Testis (tissue), 3 donors: ENCODE results near the gene NDST1. TPM values are rescaled to one million over a fixed set of nuclear protein-coding genes. Genes with fewer than 3 reads are reported as not detected.

Source experiments
- DNase-seq: peaks from one replicate; pipeline ENCODE4 v3.0.0-alpha.2; 2019
- H3K27ac ChIP-seq, 2 donors: fragments of 200-600 bp; sonication (generic); one replicate each; pipeline ENCODE4 v1.5.1; 2019
- H3K27me3 ChIP-seq: fragments of 200-600 bp; sonication (generic); one replicate; pipeline ENCODE4 v1.5.1; 2019
- H3K36me3 ChIP-seq: fragments of 200-600 bp; sonication (generic); one replicate; pipeline ENCODE4 v1.5.1; 2017; ENCODE audit warnings: low read depth; ENCODE audit errors: missing control alignments
- H3K4me1 ChIP-seq: fragments of 200-600 bp; sonication (generic); one replicate; pipeline ENCODE4 v1.5.1; 2019
- H3K4me3 ChIP-seq, 2 donors: fragments of 200-600 bp; sonication (generic); one replicate each; pipeline ENCODE4 v1.5.1; 2017 to 2019
- H3K9me3 ChIP-seq: fragments of 200-600 bp; sonication (generic); one replicate; pipeline ENCODE4 v1.5.1; 2017
- POLR2A ChIP-seq: fragments of 450-650 bp; IDR thresholded peaks from one replicate; pipeline ENCODE4 v1.6.1; 2017; ENCODE audit warnings: antibody characterized with exemption, mild to moderate bottlenecking, moderate library complexity
- WGBS, 2 donors: methylation state at CpG; one replicate each; pipeline ENCODE4 v1.1.5; 2018; 5-methylcytosine and 5-hydroxymethylcytosine counted together
- intact Hi-C: fragments of 100-400 bp; cut with DNase I; formaldehyde crosslinking; loops from one replicate; pipeline ENCODE4 v1.15.1; 2023; ENCODE audit warnings: low total_unique reads
- polyA plus RNA-seq: library from polyadenylated mRNA; stranded (reverse); fragments of 350-450 nt; fragmentation: Illumina TruSeq; extraction: RNeasy Lipid Tissue Mini Kit (QIAGEN cat#74804); gene quantifications from one replicate; pipeline ENCODE4 v1.2.3, GENCODE V29; 2014; ENCODE audit warnings: low read depth, low replicate concordance; ENCODE audit not compliant: insufficient read depth
- total RNA-seq, 2 donors: library from RNA; depleted of rRNA; stranded (reverse); fragments of >200 nt; gene quantifications; one replicate each; pipeline ENCODE4 v1.2.3, GENCODE V29; 2016
- TF ChIP-seq, protein P1 (sequence below), 3 experiments: fragments of 450-650 bp in 2 of 3; fragments of 200-600 bp in 1 of 3; sonication (generic) in 1 of 3; IDR thresholded peaks; one replicate each; pipeline ENCODE4 v1.5.1; 2016 to 2019; ENCODE audit warnings: antibody characterized with exemption in 3 of 3, mild to moderate bottlenecking in 2 of 3, moderate library complexity in 1 of 3

NDST1 gene
- total and polyA plus RNA-seq, 3 donors from 2014 or later: 55.0 to 174 (median 167) TPM

DNA sequence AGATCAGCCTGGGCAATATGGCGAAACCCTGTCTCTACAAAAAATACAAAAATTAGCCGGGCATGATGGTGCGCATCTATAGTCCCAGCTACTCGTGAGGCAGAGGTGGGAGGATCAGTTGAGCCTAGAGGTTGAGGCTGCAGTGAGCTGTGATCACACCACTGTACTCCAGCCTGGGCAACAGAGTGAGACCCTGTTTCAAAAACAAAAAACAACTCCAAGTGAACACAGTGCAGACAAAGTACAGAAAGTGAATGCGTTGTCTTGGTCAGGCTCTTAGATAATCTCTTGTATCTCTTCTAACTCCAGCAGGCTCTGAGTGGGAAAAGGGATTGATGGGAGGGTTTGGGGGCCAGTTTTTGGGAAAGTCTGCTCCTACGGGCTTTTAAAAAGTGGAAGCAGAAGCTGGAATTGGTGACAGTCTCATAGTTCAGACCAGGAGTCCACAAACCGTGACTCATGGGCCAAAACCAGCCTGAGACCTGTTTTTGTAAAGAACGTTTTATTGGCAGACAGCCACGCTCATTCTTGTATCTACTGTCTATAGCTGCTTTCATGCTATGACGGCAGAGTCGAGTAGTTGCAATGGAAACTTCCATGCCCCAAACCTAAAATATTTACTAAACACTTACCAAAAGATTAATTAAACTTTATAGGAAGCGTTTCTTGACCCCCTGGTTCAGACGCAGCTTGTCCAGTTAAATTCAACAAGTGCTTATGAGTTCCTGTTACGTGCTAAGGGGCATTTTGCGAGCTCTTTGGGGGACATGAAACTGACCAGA is 32.9 kb downstream of the NDST1 start:
- Histone ChIP-seq H3K36me3 (no peaks in the 10 kb centered on the region), H3K4me1 (peaks cover 55% of the 10 kb centered on the region), H3K27me3 (no peaks in the 10 kb centered on the region), H3K27ac (peak overlapping the region in 1 of 2 donors; percentile 22), H3K4me3 (no peak overlapping the region), H3K9me3 (no peaks in the 10 kb centered on the region)
- intact Hi-C loops: no loop called here
- 61 to 67% methylated on average over 15 of the region's 15 CpGs for WGBS, 2 donors
- TF ChIP-seq POLR2A: no peak
- TF ChIP-seq, protein P1, sequence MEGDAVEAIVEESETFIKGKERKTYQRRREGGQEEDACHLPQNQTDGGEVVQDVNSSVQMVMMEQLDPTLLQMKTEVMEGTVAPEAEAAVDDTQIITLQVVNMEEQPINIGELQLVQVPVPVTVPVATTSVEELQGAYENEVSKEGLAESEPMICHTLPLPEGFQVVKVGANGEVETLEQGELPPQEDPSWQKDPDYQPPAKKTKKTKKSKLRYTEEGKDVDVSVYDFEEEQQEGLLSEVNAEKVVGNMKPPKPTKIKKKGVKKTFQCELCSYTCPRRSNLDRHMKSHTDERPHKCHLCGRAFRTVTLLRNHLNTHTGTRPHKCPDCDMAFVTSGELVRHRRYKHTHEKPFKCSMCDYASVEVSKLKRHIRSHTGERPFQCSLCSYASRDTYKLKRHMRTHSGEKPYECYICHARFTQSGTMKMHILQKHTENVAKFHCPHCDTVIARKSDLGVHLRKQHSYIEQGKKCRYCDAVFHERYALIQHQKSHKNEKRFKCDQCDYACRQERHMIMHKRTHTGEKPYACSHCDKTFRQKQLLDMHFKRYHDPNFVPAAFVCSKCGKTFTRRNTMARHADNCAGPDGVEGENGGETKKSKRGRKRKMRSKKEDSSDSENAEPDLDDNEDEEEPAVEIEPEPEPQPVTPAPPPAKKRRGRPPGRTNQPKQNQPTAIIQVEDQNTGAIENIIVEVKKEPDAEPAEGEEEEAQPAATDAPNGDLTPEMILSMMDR (IDR thresholded peaks at IDR 0.05): no peak
- DNase-seq: peak; percentile 85

DNA sequence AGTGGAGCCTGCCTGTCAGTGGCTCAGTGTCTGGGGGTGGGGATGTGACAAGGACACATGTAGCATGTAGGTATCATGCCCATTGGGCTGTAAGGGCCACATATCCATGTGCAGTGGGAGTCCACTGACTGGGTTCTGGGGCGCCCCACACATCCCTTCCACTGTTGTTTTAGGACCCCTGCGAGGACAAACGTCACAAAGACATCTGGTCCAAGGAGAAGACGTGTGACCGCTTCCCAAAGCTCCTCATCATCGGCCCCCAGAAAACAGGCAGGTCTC is 33.4 kb downstream of the NDST1 start:
- WGBS, 2 donors: 89 to 94% methylated on average over 6 of the region's 6 CpGs
- Histone ChIP-seq H3K9me3 (no peaks in the 10 kb centered on the region), H3K4me3 (no peak overlapping the region), H3K4me1 (peaks cover 51% of the 10 kb centered on the region), H3K36me3 (no peaks in the 10 kb centered on the region), H3K27me3 (no peaks in the 10 kb centered on the region), H3K27ac (peak overlapping the region in 1 of 2 donors; percentile 22)
- no peak for DNase-seq
- intact Hi-C loops: no loop called here
- TF ChIP-seq POLR2A: no peak
- TF ChIP-seq, protein P1 (IDR thresholded peaks at IDR 0.05): no peak

DNA sequence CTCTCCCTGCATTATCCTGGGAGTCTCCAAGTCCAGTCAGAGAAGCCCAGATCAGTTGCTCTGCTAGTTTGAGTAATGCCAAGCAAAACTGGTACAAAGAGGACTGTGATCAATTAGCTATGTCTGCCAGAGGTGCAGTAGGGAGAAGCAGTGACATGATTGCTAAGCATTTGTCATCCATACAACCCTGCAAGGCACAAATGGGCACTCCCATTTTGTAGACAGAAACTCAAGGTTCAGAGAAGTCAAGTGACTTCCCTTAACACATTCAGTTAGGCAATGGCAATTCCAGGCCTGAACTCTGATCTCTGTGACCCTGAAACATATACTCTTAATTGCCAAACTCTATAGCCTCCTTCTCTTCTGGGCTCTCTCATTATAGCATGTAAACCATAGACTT is 34.0 kb downstream of the NDST1 start:
- no peaks in the 10 kb centered on the region for H3K27me3 ChIP-seq
- peaks cover 46% of the 10 kb centered on the region for H3K4me1 ChIP-seq
- H3K9me3 ChIP-seq: no peaks in the 10 kb centered on the region
- DNase-seq: no peak
- no peak overlapping the region for H3K4me3 ChIP-seq
- peak overlapping the region in 1 of 2 donors; percentile 22 for H3K27ac ChIP-seq
- H3K36me3 ChIP-seq: no peaks in the 10 kb centered on the region
- TF ChIP-seq, protein P1 (IDR thresholded peaks at IDR 0.05): no peak
- no peak for TF ChIP-seq POLR2A
- intact Hi-C loops: no loop called here

DNA sequence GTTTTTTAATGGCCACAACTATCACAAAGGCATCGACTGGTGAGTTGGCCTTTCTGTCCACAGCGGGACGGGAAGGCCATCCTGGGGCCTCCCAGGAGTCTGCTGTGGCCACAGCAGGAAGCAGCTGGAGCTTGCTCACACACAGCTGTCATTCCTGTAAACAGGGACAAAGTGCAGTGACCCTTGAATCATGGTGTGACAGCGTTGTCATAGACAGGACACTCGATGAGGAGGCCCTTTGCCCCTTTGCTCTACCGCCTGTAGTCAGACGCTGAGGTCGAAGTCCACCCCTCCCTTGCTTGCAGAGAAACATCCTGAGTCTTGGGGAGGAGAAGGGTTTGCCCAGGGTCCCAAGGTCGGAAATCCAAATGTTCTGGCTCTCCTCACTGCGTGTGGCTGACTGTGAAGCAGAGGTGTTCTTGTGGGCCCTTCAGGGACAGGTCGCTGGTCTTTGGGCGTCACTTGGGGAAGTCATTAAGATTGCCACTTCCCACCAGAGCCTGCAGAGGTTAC is 35.1 kb downstream of the NDST1 start:
- TF ChIP-seq, protein P1 (IDR thresholded peaks at IDR 0.05): no peak
- no peak for TF ChIP-seq POLR2A
- Histone ChIP-seq H3K27me3 (no peaks in the 10 kb centered on the region), H3K9me3 (no peaks in the 10 kb centered on the region), H3K27ac (no peak overlapping the region), H3K4me3 (no peak overlapping the region), H3K36me3 (no peaks in the 10 kb centered on the region), H3K4me1 (peaks cover 35% of the 10 kb centered on the region)
- intact Hi-C loops: no loop called here
- WGBS, 2 donors: 79 to 80% methylated on average over 7 to 12 of the region's 12 CpGs
- DNase-seq: no peak
